T-helper 22 cell (primary cell): ENCODE data around the gene SMIM28.
A peak's percentile ranks its signal among the peaks of the same experiment; 100 is the strongest.

ENCODE experiments used
- DNase-seq: peaks from one replicate; pipeline ENCODE4 v3.0.0-alpha.2; 2020; ENCODE audit warnings: low read depth

Gene SMIM28

DNA sequence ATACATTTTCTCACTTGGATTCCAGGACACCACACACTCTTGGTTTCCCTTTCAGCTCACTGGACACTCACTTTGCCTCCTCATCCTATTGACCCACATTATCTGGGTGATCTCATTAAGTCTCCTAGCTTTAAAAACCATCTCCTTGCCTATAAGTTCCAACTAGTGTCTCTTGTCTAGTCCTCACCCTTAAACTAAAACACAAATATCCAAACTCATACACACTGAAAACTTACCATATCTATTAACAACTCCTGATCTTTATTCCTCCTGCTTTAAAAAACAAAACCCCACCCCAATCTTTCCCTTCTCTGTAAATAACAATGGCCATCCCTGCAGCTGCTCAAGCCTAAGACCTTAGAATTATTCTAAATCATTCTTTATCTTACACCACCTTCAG, 3.5 kb upstream of the SMIM28 start:
- no peak for DNase-seq

DNA sequence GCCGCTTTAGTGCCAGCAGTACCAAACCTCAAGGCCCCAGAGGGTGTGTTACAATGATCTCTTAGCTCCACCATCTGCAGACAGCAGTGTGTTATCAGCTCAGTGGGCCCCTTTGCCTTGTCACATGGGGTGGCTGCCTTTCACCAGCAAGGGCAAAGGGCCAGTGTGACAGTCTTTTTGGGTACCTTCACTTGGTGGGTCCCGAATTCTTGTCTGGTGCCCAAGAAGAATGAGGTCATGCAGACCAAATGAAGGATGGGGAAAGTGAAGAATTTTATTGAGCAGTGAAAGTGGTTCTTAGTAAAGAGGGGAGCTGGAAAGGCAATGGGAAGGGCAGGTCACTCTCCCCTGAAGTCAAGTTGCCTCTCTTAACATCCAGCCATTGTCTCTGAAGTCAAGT, 2.9 kb upstream of the SMIM28 start:
- no peak for DNase-seq

DNA sequence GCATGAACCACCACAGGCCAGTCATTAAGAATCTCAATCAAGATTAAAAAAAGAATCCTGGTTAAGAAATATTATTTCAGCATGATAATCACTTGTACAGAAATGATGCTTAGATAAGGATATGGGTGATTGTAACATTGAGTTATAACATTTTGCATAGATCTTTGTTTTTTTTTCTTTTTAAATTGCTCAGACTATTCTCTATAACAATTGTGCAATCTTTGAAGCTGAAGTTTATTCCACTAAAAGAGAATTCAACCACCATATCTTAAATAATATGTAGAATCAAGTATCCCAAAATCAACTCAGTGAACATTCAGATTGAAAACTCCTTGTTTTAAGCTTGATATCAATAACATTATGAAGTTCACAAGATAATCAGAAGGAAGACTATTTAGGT, 663 bp upstream of the SMIM28 start:
- DNase-seq = no peak

DNA sequence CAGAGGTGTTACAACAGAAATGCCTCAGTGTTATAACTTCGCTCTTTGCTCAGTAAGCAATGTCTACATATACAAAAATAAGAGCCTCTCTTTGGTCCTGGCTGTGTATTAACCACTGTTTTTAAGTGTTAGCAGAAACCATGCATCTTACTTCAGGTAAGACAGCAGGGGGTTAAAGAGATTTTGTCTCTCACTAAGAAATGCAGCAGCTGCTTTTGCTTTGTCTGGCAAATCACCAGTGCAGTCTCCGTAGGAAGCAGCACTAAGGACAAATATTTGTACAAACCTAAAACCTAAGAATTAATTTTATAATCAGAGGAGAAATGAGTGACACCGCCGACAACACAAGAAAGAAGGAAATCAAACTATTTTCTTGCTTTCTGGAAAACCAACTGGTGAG, 758 bp downstream of the SMIM28 start:
- DNase-seq = no peak

DNA sequence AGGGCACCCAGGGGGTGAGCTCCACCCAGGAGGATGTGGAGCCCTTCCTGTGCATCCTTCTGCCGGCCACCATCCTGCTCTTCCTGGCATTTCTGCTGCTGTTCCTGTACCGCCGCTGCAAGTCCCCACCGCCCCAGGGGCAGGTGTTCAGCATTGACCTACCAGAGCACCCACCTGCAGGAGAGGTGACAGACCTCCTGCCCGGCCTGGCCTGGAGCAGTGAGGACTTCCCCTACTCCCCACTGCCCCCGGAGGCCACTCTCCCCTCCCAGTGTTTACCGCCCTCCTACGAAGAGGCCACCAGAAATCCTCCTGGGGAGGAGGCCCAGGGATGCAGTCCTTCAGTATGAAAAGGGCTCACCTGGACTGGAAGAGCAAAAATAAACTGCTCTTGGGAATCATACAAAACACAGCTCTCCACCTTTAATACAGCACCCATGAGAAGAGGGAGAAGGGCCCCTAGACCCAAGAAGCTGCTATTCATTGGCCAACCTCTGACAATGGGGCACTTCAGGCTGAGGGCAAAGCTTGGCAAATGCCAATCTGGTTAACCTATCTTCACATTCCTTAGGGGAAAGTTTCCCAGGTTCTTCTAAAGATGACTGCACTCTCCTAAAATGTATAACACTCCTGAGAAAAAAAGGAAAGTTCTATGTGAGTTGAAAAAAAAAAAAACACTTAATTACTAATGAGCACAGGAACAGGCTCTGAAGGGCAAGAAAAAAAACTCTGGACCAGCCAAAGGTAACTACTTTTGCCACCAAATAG, 5.0 kb downstream of the SMIM28 start:
- DNase-seq = no peak

DNA sequence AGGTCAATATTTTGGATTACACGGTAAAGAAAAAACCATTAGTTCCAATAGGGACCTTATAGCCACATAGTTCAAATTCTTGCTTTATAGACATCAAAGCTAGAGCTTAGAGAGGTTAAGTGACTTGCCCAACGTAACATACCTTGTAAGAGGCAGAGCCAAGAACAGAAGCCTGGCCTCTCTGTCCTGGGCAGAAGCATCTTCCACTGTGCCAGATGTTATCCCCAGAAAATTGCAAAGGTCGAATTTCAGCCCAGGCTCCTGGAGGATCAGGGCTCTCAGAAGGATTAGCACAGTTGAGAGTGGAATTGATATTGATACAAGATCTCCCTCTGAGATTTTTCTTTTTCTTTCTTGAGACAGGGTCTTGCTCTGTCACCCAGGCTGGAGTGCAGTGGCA, 6.1 kb downstream of the SMIM28 start:
- DNase-seq = no peak

DNA sequence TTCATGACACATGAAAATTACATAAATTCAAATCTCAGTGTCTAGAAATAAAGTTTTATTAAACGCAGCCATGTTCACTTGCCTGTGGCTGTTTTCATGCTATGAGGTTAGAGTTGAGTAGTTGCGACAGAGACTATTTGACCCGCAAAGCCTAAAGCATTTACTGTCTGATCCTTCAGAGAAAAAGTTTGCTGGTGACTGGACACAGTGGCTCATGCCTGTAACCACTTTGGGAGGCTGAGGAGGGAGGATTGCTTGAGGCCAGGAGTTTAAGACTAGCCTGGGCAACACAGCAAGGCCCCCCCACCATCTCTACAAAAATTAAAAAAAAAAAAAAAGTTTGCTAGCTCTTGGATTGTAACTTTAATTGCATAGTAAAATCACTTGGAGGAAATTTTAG, 9.2 kb downstream of the SMIM28 start:
- DNase-seq = no peak

DNA sequence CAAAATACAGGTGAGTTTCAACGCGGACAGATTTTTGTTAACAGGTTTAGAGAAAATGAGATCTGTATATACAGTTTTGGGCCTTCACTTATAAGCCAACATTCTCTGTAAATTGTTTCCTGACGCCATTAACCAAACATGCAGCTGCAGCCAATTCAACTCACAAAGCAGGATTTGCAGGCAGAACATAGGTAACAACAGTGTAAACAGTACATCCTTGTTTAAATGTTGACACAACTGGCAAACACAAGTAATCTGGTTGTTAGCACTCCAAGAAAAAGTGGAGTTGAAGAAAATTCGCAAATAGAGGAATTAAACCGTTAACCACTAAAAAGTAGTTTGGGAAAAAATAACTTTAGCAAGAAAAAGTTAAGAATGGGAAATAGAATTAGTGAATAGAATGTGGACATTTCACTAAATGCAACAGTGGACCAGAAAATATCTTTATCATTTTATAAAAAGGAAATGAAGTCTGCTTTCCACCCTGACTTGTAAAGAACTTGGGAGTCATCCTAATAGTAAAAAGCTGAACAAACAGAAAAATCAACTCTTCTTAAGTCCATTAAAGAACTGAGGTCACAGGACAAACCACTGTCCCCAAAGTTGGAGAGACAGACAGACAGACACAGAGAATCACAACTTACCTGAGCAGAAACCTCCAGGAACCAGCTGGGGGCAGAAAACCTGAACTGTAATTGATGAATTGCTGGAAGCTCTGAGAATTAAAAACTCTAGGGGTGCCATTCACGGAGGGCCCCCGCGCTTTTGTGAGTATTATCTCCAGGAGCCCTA, 10.1 kb downstream of the SMIM28 start:
- no peak for DNase-seq

DNA sequence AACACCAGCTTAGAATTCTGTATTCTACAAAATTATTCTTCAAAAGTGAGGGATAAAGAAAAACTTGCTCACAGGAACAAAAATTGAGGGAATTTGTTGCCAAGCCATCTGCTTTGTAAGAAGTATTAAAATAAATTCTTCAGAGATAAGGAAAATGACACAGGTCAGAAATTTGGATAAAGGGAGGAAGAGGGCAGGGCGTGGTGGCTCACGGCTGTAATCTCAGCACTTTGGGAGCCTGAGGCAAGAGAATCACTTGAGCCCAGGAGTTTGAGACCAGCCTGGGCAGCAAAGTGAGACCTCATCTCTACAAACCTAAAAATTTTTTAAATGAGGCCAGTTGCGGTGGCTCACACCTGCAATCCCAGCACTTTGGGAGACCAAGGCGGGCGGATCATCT, 11.8 kb downstream of the SMIM28 start:
- DNase-seq = no peak

DNA sequence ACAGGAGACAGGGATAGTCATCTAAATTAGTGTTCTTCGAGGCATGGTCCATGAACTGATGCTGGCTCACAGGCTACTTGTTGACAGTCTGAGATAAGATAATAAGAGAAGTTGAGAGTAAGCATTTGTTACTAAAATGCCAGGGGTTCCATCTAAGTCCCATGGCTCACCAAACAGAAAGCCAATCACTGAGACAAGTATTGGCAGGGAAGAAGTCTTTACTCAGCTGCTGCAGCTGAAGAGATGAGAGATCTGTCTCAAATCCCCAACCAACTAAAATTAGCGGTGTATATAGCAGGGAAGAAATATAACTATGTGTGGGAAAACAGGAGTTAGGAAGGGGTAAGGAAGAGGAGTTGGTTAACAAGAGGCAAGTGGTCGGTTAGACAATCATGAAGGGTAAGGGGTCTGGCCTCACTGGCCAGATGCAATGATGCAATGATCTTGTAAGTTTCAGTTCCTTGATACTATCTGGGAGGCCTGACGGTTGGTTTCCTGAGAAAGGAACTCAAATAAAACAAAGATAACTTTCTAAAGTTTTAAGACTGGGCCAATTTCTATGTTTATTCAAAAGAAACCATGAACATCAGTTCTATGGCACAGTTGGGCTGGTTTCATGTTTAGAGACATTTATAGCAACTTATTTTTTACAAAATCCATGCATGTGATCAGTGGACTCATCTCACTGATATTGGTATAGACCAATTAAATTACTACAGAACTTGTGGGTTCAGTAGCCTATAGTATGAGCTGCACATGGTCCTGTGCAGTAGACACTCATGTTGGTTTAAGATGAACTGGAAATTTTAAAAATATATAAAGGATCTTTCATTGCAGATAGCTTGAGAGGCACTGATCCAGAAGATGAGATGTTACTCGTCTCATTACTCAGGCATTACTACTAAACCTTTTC, 16.4 kb downstream of the SMIM28 start:
- DNase-seq = no peak

DNA sequence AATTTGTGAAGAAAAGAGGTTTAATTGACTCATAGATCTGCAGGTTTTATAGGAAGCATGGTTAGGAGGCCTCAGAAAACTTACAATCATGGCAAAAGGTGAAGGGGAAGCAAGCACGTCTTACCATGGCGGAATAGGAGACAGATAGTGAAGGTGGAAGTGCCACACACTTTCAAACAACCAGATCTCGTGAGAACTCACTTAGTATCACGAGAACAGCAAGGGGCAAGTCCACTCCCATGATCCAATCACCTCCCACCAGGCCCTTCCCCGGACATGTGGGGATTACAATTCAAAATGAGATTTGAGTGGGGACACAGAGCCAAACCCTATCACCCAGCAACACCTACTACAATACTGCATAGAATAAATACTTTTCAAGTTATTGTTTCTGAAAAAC, 19.0 kb downstream of the SMIM28 start:
- no peak for DNase-seq

DNA sequence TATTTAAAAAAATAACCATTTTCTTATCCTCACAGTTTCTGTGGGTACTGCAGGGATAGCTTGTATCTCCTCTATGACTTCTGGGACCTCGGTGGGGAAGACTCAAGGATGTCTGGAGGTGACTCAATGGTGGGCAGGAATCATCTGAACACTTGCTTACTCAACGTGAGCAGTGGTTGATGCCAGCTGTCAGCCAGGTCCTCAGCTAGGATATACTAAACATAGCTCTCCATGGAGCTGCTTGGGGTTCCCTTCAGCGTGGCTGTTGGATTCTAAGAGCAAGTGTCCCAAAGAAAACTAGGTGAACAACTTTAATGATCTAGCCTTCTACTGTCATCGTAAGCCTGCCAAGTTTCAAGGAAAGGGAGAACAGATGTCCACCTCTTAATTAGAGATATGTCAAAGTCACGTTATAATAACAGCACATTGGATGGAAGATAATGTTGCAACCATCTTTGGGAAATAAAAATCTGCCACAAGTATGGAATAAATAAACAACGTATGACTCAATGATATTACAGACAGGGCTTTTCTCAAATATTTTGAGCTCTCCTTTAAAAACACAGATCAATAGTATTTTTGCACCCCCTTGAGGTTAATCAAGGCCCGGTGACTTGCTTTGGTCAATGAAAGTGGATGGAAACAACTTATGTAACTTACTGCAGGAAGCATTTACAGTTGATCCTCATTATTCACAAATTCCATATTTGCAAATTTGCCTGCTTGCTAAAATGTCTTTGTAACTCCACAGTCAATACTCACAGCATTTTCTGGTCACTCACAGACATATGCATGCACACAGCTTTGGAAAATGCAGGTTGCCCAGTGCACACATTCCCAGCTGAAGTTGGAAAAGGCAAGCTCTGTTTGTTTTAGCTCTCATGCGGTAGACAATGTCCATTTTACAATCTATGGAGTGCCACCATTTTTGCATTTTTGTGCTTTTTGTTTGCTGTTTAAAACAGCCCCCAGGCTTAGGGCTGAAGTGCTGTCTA, 19.7 kb downstream of the SMIM28 start:
- no peak for DNase-seq

DNA sequence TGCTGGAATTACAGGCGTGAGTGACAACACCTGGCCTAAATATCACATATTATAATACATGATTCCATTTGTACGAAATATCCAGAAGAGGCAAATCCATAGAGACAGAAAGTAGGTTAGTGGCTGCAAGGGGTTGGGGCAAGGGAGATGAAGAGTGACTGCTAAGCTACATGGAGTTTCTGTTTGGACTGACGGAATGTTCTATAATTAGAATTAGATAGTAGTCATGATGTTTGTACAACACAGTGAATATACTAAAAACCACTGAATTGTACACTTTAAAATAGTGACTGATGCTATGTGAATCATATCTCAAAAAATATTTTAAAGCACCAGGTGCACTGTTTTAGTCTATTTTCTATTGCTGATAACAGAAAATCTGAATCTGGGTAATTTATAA, 22.6 kb downstream of the SMIM28 start:
- DNase-seq = no peak

DNA sequence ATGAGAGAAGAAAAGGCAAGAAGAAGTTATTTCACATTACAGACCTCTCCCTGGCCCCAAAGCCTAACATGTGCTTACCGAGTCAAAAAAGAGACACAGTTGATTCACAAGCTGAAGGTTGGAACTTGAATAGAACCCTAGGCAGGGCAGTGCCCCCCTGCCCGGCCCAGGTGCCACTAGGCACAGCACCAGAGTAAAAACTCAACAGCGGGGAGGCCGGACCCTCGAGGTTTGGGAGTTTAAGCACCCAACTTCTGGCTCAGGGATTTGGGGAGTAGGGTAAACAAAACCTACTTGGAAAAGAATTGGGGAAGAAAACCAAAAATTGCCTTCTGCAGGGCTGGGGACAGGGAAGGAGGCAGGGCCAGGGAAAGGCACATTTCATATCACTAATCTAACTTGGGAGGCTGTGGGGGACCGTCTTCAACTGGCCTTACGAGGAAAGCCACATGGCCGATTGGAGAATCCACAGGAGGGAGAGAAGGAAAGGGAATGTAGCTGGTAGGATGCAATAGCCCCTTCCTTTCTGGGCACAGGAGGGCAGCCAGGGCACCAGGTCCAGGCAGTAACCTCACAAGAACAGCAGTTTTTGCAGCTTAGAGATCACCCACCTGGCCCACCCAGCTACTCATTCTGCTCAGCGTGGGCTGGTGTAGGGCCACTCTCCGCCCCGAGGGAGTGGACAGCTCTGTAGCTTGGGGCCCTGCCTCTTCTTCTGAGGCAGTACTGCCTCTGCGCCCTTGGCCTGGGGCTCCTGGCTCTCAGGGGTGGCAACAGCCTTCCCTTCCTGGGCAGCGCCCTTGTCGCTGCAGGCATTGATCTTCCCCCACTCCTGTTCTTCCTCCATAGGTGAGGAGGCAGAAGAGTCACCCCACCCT, 24.5 kb downstream of the SMIM28 start:
- DNase-seq = no peak

DNA sequence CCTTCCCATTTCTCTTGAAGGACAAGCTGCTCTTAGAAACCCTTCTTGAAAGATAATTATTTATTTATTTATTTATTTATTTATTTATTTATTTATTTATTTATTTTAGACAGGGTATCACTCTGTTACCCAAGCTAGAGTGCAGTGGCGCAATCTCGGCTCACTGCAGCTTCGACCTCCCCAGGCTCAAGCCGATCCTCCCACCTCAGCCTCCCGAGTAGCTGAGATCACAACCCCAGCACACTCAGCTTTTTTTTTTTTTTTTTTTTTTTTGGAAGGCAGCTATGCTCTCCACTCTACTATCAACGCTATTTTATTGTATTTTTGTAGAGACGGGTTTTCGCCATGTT, 25.1 kb downstream of the SMIM28 start:
- no peak for DNase-seq

DNA sequence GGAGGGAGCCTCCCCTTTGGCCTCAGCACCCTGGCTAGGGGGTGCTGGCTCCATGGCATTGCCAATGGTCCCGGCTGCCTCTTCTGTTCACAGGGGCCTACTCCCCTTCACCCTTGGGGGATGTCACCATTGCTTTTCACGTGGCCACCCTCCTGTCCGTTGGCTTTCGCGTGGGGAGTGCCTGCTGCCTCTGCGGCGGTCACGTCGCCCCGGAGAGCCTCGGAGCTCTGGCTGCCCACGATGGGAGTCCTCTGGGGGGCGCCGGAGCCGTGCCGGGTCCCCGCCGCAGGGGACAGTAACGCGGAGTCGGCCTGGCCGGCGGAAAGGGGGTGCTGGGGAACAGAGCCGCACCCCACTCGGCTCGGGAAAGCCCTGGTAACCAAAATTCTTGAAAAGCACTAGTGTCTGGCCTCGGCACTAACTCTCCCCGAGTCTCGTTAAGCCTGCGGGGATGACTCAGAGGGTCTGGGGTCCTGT, 25.7 kb downstream of the SMIM28 start:
- peak; percentile 23 for DNase-seq

DNA sequence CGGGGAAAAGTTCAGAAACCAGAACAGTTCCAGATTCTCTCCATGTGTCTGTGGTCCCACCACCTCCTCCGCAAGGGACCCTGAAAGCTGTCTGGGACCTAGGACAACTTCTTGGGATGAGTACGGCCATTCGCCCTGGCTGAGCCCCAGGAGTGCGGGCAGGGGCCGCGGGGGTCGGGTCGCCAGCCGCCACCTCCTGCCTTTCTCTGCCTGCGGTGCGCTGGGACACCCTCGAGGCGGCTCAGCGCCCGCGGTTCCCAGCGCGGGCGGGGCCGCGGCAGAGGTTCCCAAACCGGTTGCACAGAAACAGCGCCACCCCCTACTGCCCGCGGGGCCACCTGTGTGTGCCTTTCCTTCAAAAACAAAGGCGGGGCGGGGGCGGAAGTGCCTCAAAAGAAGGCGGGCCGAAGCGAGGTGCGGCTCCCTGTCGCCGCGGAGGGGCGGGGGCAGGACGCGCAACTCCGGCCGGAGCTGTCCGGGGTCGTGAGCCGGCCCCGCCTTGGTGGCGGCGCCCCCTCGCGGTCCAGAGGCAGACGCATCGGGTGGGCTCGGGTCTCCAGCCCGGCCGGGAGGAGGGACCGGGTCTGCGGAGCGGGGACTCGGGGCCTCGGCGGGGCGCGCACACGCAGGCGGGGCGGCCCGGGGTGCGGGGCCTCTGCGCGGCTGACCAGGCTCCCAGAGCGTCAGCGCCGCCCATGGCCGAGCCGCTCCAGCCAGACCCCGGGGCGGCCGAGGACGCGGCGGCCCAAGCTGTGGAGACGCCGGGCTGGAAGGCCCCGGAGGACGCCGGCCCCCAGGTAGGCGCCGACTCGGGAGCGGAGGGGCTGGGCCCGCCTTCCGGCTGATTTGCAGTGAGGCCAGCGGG, 26.3 kb downstream of the SMIM28 start, which contains the start of gene HEBP2:
Gene HEBP2, plus strand, starts transcription at position 423 of the 865 bp plus-strand sequence. Its CDS starts 273 bp downstream, at position 696.
- peak; percentile 91 for DNase-seq

DNA sequence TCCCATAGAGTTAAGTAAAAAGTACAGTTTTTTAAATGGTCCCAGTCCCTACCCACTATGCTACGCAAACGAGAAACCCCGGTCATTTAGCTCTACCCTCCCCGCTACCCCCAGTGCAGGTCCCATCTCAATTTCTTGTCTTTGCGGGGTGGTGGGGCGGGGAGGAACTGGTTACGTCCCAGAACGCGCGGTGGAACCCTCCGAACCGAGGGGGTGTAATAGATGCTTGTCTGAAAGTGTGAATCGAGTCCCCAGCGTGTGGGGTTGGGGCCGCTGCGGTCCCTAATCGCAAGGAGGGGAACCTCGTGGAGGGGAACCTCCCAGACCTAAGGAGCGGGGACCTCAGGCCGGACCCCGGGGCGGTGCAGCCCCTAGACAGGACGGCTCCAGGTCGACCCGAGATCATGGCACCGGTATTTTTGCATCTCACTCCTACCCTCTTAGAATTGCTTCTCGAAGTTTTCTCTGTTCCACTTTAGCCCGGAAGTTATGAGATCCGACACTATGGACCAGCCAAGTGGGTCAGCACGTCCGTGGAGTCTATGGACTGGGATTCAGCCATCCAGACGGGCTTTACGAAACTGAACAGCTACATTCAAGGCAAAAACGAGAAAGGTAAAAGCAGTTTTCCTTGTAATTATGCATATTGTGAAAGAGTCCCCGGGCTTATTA, 27.1 kb downstream of the SMIM28 start:
- DNase-seq = no peak
